Endodermal cell (in vitro differentiated cells): ENCODE data around the gene COPE. TPM values are rescaled to one million over a fixed set of nuclear protein-coding genes. Genes with fewer than 3 reads are reported as not detected.

Source experiments
- DNase-seq: peaks from one replicate; pipeline ENCODE4 v3.0.0-alpha.2; 2017
- H3K27ac ChIP-seq: 2 replicates; pipeline ENCODE4 v1.5.1; 2013; ENCODE audit warnings: mild to moderate bottlenecking, low read depth, low read length, moderate library complexity
- H3K27me3 ChIP-seq: 2 replicates; pipeline ENCODE4 v1.6.1; 2013; ENCODE audit warnings: mild to moderate bottlenecking, low read length, moderate library complexity; ENCODE audit not compliant: insufficient read depth, control insufficient read depth, poor library complexity, severe bottlenecking
- H3K36me3 ChIP-seq: 2 replicates; pipeline ENCODE4 v1.7.0; 2013; ENCODE audit warnings: mild to moderate bottlenecking, low read length, moderate library complexity; ENCODE audit not compliant: control insufficient read depth, insufficient read depth
- H3K4me1 ChIP-seq: one replicate; pipeline ENCODE4 v1.7.0; 2013; ENCODE audit warnings: low read length; ENCODE audit not compliant: control insufficient read depth, insufficient read depth
- H3K4me3 ChIP-seq: 2 replicates; pipeline ENCODE4 v1.5.1; 2013; ENCODE audit warnings: mild to moderate bottlenecking, low read length, moderate library complexity
- H3K9ac ChIP-seq: 2 replicates; pipeline ENCODE4 v1.6.1; 2013; ENCODE audit warnings: mild to moderate bottlenecking, low read length, moderate library complexity; ENCODE audit not compliant: poor library complexity, severe bottlenecking; ENCODE audit errors: extremely low read depth
- H3K9me3 ChIP-seq: 2 replicates; pipeline ENCODE4 v1.6.1; 2013; ENCODE audit warnings: mild to moderate bottlenecking, low read length, moderate library complexity; ENCODE audit not compliant: control insufficient read depth
- H3K27ac Mint-ChIP-seq: 2 replicates; pipeline ENCODE4 v1.8.0; 2020; ENCODE audit warnings: mixed read lengths
- H3K27me3 Mint-ChIP-seq: 2 replicates; pipeline ENCODE4 v1.8.0; 2021; ENCODE audit warnings: mild to moderate bottlenecking, mixed read lengths; ENCODE audit not compliant: insufficient read depth
- H3K36me3 Mint-ChIP-seq: 2 replicates; pipeline ENCODE4 v1.8.0; 2020; ENCODE audit warnings: low read depth, mixed read lengths
- H3K4me1 Mint-ChIP-seq: 2 replicates; pipeline ENCODE4 v1.8.0; 2020; ENCODE audit warnings: mixed read lengths
- H3K4me3 Mint-ChIP-seq: 2 replicates; pipeline ENCODE4 v1.8.0; 2020; ENCODE audit warnings: mild to moderate bottlenecking, moderate library complexity, mixed read lengths
- H3K9me3 Mint-ChIP-seq: 2 replicates; pipeline ENCODE4 v1.8.0; 2020; ENCODE audit warnings: mild to moderate bottlenecking, mixed read lengths
- WGBS, 2 experiments: methylation state at CpG; one replicate each; pipeline versions ENCODE4 v1.1.5 to v1.1.7; 2013; ENCODE audit warnings: missing lambda C conversion rate in 2 of 2, mixed read lengths in 1 of 2; ENCODE audit not compliant: insufficient coverage in 1 of 2, insufficient read length in 1 of 2; 5-methylcytosine and 5-hydroxymethylcytosine counted together
- total RNA-seq, 2 donors: library from RNA; stranded (reverse); fragmentation: NEBNext Ultra II Directional in 1 of 2; extraction: Animal tissue kit (Norgen Biotek cat#: 25700) in 1 of 2; gene quantifications; 2 replicates in 1 of 2; 3 replicates in 1 of 2; pipeline ENCODE4 v1.2.1, GENCODE V29; 2021
- TF ChIP-seq, protein P1 (sequence below): fragments of 200-600 bp; sonication (generic); conservative IDR thresholded peaks from 2 replicates; pipeline ENCODE4 v1.5.0; 2021; ENCODE audit warnings: antibody characterized with exemption, mild to moderate bottlenecking

COPE gene
- total RNA-seq, 2 donors from 2014 or later, result 226 to 241 TPM

DNA sequence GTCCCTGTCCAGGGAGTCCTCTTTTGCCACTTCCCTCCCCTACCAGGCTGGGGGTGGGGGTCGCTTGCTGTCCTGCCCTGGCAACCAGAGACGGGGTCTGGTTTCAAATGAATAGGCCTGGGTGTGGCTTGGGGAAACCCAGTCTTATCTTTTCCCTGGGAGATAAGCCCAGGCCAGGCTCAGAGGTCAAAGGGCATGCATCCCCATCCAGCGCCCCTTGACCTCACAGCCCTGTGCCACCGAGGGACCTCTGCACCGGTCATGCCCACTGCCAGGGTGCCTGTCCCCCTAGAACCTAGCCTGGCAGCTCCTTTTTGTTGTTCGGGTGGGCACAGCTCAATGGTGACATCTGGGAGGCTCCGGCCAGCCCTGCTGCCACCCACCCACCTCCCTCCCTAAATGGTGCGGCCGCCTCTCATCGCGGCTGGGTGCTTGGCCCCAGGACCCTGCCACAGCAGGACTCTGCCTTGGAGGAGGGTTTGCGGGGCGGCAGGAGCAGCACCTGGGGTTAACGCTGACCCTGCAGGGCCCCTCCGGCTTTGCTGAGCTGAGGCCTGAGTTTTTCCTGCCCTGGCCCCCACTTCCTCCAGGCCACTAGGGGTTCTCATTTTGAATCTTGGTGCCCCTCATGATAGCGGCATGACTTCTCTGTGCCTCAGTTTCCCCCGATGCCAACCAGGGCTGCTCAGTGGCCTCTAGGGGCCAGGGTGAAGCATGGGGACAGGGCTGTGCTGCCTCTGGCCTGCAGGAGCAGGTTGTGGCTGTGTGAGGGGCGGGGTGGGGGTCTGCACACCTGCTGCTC, 20.4 kb downstream of the COPE start:
- Histone ChIP-seq H3K9ac (no peak overlapping the region), H3K4me3 (no peak overlapping the region), H3K9me3 (no peaks in the 10 kb centered on the region), H3K27ac (no peak overlapping the region), H3K27me3 (no peaks in the 10 kb centered on the region), H3K4me1 (no peaks in the 10 kb centered on the region), H3K36me3 (no peaks in the 10 kb centered on the region)
- Mint-ChIP-seq H3K36me3 (peaks cover 17% of the 10 kb centered on the region), H3K4me3 (no peak overlapping the region), H3K27me3 (peaks cover 13% of the 10 kb centered on the region), H3K4me1 (no peaks in the 10 kb centered on the region), H3K27ac (no peak overlapping the region), H3K9me3 (no peaks in the 10 kb centered on the region)
- DNase-seq, result no peak
- TF ChIP-seq, protein P1, sequence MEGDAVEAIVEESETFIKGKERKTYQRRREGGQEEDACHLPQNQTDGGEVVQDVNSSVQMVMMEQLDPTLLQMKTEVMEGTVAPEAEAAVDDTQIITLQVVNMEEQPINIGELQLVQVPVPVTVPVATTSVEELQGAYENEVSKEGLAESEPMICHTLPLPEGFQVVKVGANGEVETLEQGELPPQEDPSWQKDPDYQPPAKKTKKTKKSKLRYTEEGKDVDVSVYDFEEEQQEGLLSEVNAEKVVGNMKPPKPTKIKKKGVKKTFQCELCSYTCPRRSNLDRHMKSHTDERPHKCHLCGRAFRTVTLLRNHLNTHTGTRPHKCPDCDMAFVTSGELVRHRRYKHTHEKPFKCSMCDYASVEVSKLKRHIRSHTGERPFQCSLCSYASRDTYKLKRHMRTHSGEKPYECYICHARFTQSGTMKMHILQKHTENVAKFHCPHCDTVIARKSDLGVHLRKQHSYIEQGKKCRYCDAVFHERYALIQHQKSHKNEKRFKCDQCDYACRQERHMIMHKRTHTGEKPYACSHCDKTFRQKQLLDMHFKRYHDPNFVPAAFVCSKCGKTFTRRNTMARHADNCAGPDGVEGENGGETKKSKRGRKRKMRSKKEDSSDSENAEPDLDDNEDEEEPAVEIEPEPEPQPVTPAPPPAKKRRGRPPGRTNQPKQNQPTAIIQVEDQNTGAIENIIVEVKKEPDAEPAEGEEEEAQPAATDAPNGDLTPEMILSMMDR, result no peak
- 87% methylated on average over 8 to 18 of the region's 18 CpGs for WGBS, 2 experiments

DNA sequence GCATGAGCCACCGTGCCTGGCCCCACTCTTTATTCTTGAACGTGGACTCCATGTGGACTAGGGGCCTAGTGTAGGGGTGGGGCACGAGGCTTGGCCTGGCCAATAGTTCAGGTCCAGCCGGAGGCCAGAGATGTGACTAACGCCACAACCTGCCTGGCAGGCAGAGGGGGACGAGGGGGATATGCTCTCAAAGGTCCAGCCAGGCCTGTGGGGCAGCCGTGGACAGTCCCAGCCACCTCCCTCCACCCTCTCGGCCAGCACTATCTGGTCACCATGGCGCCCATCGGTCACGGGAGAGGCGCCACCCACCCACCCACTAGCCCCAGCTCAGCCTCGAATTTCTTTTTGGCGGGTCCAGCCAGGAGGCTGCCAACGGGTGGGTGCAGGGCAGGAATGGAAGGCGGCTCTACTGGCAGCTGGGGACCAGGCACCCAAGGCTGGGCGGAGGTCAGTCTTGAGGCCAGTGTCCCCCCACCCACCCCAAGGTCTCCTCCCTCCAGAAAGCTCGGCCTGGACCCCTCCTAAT, 21.0 kb downstream of the COPE start:
- no peak overlapping the region for H3K9ac ChIP-seq
- H3K4me3 ChIP-seq, result no peak overlapping the region
- no peaks in the 10 kb centered on the region for H3K27me3 ChIP-seq
- H3K4me1 Mint-ChIP-seq, result no peaks in the 10 kb centered on the region
- H3K9me3 Mint-ChIP-seq, result no peaks in the 10 kb centered on the region
- no peaks in the 10 kb centered on the region for H3K36me3 ChIP-seq
- TF ChIP-seq, protein P1, result no peak
- peaks cover 13% of the 10 kb centered on the region for H3K27me3 Mint-ChIP-seq
- no peaks in the 10 kb centered on the region for H3K4me1 ChIP-seq
- H3K4me3 Mint-ChIP-seq, result no peak overlapping the region
- H3K27ac ChIP-seq, result no peak overlapping the region
- H3K27ac Mint-ChIP-seq, result no peak overlapping the region
- DNase-seq, result no peak
- 89 to 96% methylated on average over 6 to 18 of the region's 18 CpGs for WGBS, 2 experiments
- no peaks in the 10 kb centered on the region for H3K9me3 ChIP-seq
- peaks cover 12% of the 10 kb centered on the region for H3K36me3 Mint-ChIP-seq

DNA sequence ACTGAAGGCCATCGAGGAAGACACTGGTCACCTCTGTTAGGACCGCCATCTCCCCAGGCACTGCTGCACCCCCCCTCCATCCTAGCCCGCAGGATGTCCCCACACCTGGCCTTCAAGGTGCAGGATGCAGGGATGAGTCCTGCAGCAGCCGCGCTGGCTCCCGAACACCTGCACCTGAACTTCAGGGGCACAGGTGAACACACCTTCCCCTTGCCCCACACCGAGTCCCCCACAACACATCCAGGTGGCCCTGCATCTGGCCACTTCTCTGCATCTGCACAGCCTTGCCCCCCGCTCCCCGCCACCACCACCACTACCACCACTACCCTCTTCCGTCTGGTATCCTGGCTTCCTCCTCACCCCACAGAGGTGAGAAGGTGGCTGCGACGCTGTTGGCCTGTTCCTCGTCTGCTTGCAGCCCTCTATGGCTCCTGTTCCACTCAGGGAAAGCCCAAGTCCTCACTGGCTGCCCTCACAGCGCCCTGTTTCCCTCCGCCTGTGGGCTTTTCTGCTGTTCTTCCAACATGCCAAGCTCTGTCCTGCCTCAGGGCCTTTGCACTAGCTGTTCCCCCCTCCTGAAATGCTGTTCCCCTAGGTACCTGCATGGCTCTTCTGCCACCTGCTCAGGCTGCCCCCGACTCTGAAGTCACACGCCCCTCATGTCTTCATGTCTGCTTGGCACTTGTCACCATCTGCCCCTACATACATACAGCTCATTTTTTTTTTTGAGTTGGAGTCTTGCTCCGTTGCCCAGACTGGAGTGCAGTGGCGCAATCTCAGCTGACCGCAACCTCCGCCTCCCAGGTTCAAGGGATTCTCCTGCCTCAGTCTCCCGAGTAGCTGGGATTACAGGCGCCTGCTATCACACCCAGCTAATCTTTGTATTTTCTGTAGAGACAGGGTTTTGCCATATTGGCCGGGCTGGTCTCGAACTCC, 21.8 kb downstream of the COPE start:
- H3K27ac Mint-ChIP-seq, result no peak overlapping the region
- no peak overlapping the region for H3K4me3 ChIP-seq
- WGBS, 2 experiments, result 92 to 93% methylated on average over 21 to 25 of the region's 25 CpGs
- H3K27ac ChIP-seq, result no peak overlapping the region
- H3K36me3 ChIP-seq, result no peaks in the 10 kb centered on the region
- H3K9ac ChIP-seq, result no peak overlapping the region
- peaks cover 13% of the 10 kb centered on the region for H3K36me3 Mint-ChIP-seq
- H3K27me3 ChIP-seq, result no peaks in the 10 kb centered on the region
- no peaks in the 10 kb centered on the region for H3K4me1 ChIP-seq
- DNase-seq, result no peak
- H3K9me3 Mint-ChIP-seq, result no peaks in the 10 kb centered on the region
- H3K4me1 Mint-ChIP-seq, result no peaks in the 10 kb centered on the region
- no peaks in the 10 kb centered on the region for H3K9me3 ChIP-seq
- peak overlapping the region; percentile 65 for H3K4me3 Mint-ChIP-seq
- TF ChIP-seq, protein P1, result no peak
- H3K27me3 Mint-ChIP-seq, result peaks cover 13% of the 10 kb centered on the region
